ENCODE data around the gene OR5H6.
"Not testable (repeated sequence)": the region's sequence is repeated elsewhere in the genome, so short reads cannot be mapped to it uniquely, and the experiment has no call there.

The OR5H6 gene

GRCh38 chr3:98263944-98264343, at the start of gene OR5H6:
Gene OR5H6 (plus strand): TSS chr3:98264244. CDS start chr3:98264333, 89 bp downstream.
- no peak for DNase-seq

GRCh38 chr3:98215051-98215450, 49.0 kb upstream of the OR5H6 start:
- DNase-seq: no peak

- DNase-seq: no peak
These were observed 40.0 kb upstream of the OR5H6 start for GRCh38 chr3:98223907-98224672.

- no peak for DNase-seq
These were observed 31.6 kb upstream of the OR5H6 start for GRCh38 chr3:98232489-98232888.

- DNase-seq: no peak
These were observed 30.6 kb upstream of the OR5H6 start for GRCh38 chr3:98233468-98233867.

- no peak for DNase-seq
These were observed 23.9 kb upstream of the OR5H6 start for GRCh38 chr3:98240131-98240530.

GRCh38 chr3:98242155-98242554, 21.9 kb upstream of the OR5H6 start:
- no peak for DNase-seq

- DNase-seq: no peak
These were observed 20.2 kb upstream of the OR5H6 start for GRCh38 chr3:98243843-98244242.

GRCh38 chr3:98246142-98246541, 17.9 kb upstream of the OR5H6 start:
- no peak for DNase-seq

GRCh38 chr3:98256026-98256425, 8.0 kb upstream of the OR5H6 start:
- not testable (repeated sequence) for DNase-seq

- no peak for DNase-seq
These were observed 4.3 kb upstream of the OR5H6 start for GRCh38 chr3:98259707-98260106.

- DNase-seq: no peak
These were observed 2.0 kb upstream of the OR5H6 start for GRCh38 chr3:98262046-98262445.

- DNase-seq: no peak
These were observed 5.8 kb downstream of the OR5H6 start for GRCh38 chr3:98269846-98270245.

GRCh38 chr3:98272126-98272525, 8.1 kb downstream of the OR5H6 start:
- no peak for DNase-seq

GRCh38 chr3:98274914-98275313, 10.9 kb downstream of the OR5H6 start:
- DNase-seq: no peak

- no peak for DNase-seq
These were observed 18.2 kb downstream of the OR5H6 start, which contains the start of gene OR5H2 for GRCh38 chr3:98282205-98282604. Gene OR5H2 (plus strand): TSS chr3:98282505. CDS start chr3:98282903, 398 bp downstream.

- DNase-seq: no peak
These were observed 26.9 kb downstream of the OR5H6 start for GRCh38 chr3:98290916-98291315.

- no peak for DNase-seq
These were observed 27.4 kb downstream of the OR5H6 start for GRCh38 chr3:98291332-98291957.

All from NCI-H187 treated with DMSO at 0.1 percent for 48 hours (cell line).